GM12865 (cell line): ENCODE results near the gene PDSS1.
"Not testable (repeated sequence)": the region's sequence is repeated elsewhere in the genome, so short reads cannot be mapped to it uniquely, and the experiment has no call there.

ENCODE experiments used
- DNase-seq: peaks from one replicate; pipeline ENCODE4 v3.0.0; 2010; ENCODE audit warnings: low read depth
- H3K4me3 ChIP-seq: 2 replicates; pipeline ENCODE4 v1.5.1; 2011; ENCODE audit warnings: mild to moderate bottlenecking, low read depth, low read length, control low read depth
- CTCF ChIP-seq: IDR thresholded peaks from 2 replicates; pipeline ENCODE4 v1.5.1; 2011; ENCODE audit warnings: low read length, control low read depth, low read depth, inconsistent platforms; ENCODE audit not compliant: insufficient read depth; ENCODE audit errors: missing control alignments

PDSS1 gene

GRCh38 chr10:26685441-26685840, 12.1 kb upstream of the PDSS1 start:
- DNase-seq = no peak
- TF ChIP-seq CTCF = no peak
- no peak overlapping the region for H3K4me3 ChIP-seq

GRCh38 chr10:26689399-26689798, 8.1 kb upstream of the PDSS1 start:
- H3K4me3 ChIP-seq = no peak overlapping the region
- DNase-seq = no peak
- no peak for TF ChIP-seq CTCF

- DNase-seq = no peak
- TF ChIP-seq CTCF = no peak
- H3K4me3 ChIP-seq = no peak overlapping the region
Observed at GRCh38 chr10:26690731-26691475, 6.6 kb upstream of the PDSS1 start.

GRCh38 chr10:26694536-26694935, 3.0 kb upstream of the PDSS1 start:
- H3K4me3 ChIP-seq, DNase-seq: not testable (repeated sequence)

- DNase-seq = no peak
- TF ChIP-seq CTCF = no peak
- peak overlapping the region; percentile 74 for H3K4me3 ChIP-seq
Observed at GRCh38 chr10:26696786-26697162, 727 bp upstream of the PDSS1 start.

GRCh38 chr10:26697922-26698608, 564 bp downstream of the PDSS1 start:
- no peak for TF ChIP-seq CTCF
- no peak for DNase-seq
- peak overlapping the region; percentile 74 for H3K4me3 ChIP-seq

GRCh38 chr10:26698909-26699308, 1.4 kb downstream of the PDSS1 start:
- DNase-seq = no peak
- TF ChIP-seq CTCF = no peak
- H3K4me3 ChIP-seq = peak overlapping the region; percentile 74
